DND-41 (cell line): ENCODE measurements around the gene IL2RG.

Experiments
- ATAC-seq: fragments of 200-7000 bp; cut with Tn5 transposase; 3 replicates; pipeline ENCODE4 v1.9.1; 2021; ENCODE audit warnings: low read depth; ENCODE audit not compliant: insufficient read depth
- DNase-seq: peaks from one replicate; pipeline ENCODE4 v3.0.0-alpha.2; 2020
- H2AFZ ChIP-seq: 2 replicates; pipeline ENCODE4 v1.6.0; 2012; ENCODE audit warnings: low read depth, low read length
- H3K27ac ChIP-seq: 2 replicates; pipeline ENCODE4 v1.5.1; 2012; ENCODE audit warnings: low read length, inconsistent platforms
- H3K27me3 ChIP-seq: fragments of 200-600 bp; sonication (generic); 2 replicates; pipeline ENCODE4 v1.6.0; 2012; ENCODE audit warnings: low read length, mild to moderate bottlenecking, inconsistent platforms; ENCODE audit not compliant: insufficient read depth, poor library complexity
- H3K36me3 ChIP-seq: 2 replicates; pipeline ENCODE4 v1.5.1; 2012; ENCODE audit warnings: low read length, inconsistent platforms; ENCODE audit not compliant: insufficient read depth
- H3K4me1 ChIP-seq: 2 replicates; pipeline ENCODE4 v1.5.1; 2012; ENCODE audit warnings: mild to moderate bottlenecking, low read length; ENCODE audit not compliant: insufficient read depth
- H3K4me2 ChIP-seq: 2 replicates; pipeline ENCODE4 v1.6.0; 2012; ENCODE audit warnings: mild to moderate bottlenecking, moderate library complexity, low read length, inconsistent platforms; ENCODE audit not compliant: insufficient read depth
- H3K4me3 ChIP-seq, 2 experiments: fragments of 200-600 bp in 1 of 2; shearing (Covaris generic) in 1 of 2; 2 replicates each; pipeline ENCODE4 v1.5.1; 2012 to 2016; ENCODE audit warnings: inconsistent platforms in 2 of 2, low read length in 2 of 2, mild to moderate bottlenecking in 2 of 2, low read depth in 1 of 2, moderate library complexity in 1 of 2
- H3K79me2 ChIP-seq: 2 replicates; pipeline ENCODE4 v1.6.0; 2012; ENCODE audit warnings: low read length, inconsistent platforms; ENCODE audit not compliant: insufficient read depth
- H3K9ac ChIP-seq: 2 replicates; pipeline ENCODE4 v1.6.0; 2012; ENCODE audit warnings: low read depth, mild to moderate bottlenecking, inconsistent platforms, low read length, moderate library complexity
- H3K9me3 ChIP-seq: 2 replicates; pipeline ENCODE4 v1.5.1; 2012; ENCODE audit warnings: low read length, moderate library complexity, mild to moderate bottlenecking, inconsistent platforms; ENCODE audit not compliant: insufficient read depth, severe bottlenecking
- H4K20me1 ChIP-seq: 2 replicates; pipeline ENCODE4 v1.6.0; 2012; ENCODE audit warnings: low read length; ENCODE audit not compliant: insufficient read depth
- CTCF ChIP-seq: IDR thresholded peaks from 2 replicates; pipeline ENCODE4 v1.5.1; 2012; ENCODE audit warnings: borderline replicate concordance, low read length, moderate library complexity, mild to moderate bottlenecking; ENCODE audit not compliant: poor library complexity, severe bottlenecking; ENCODE audit errors: extremely low read depth
- EZH2 ChIP-seq: IDR thresholded peaks from 3 replicates; pipeline ENCODE4 v1.6.1; 2012; ENCODE audit warnings: borderline replicate concordance, low read depth, mild to moderate bottlenecking, moderate library complexity, low read length, inconsistent platforms; ENCODE audit not compliant: severe bottlenecking

Gene IL2RG

GRCh38 chrX:71057848-71058530, 53.4 kb downstream of the IL2RG start:
- Histone ChIP-seq H3K4me1 (no peaks in the 10 kb centered on the region), H3K27ac (no peak overlapping the region), H4K20me1 (no peaks in the 10 kb centered on the region), H3K27me3 (no peaks in the 10 kb centered on the region), H3K79me2 (no peaks in the 10 kb centered on the region; the same call in 1 of the 2 replicates), H3K4me2 (no peak overlapping the region), H3K9ac (no peak overlapping the region), H3K9me3 (no peaks in the 10 kb centered on the region), H2AFZ (no peak overlapping the region), H3K36me3 (peaks cover 53% of the 10 kb centered on the region), H3K4me3 (no peak overlapping the region)
- TF ChIP-seq CTCF (no peak), EZH2 (no peak)
- ATAC-seq (no peak), DNase-seq (no peak)
